Measurements from ENCODE around the gene ABCD1. TPM values are rescaled to one million over a fixed set of nuclear protein-coding genes. Genes with fewer than 3 reads are reported as not detected.

Gene ABCD1
- total and polyA plus RNA-seq, 9 of the 15 experiments (the other 6 are each of a cell fraction or from before 2014, with no cell fraction given) = 0.07 to 6.9 (median 2.2) TPM

DNA sequence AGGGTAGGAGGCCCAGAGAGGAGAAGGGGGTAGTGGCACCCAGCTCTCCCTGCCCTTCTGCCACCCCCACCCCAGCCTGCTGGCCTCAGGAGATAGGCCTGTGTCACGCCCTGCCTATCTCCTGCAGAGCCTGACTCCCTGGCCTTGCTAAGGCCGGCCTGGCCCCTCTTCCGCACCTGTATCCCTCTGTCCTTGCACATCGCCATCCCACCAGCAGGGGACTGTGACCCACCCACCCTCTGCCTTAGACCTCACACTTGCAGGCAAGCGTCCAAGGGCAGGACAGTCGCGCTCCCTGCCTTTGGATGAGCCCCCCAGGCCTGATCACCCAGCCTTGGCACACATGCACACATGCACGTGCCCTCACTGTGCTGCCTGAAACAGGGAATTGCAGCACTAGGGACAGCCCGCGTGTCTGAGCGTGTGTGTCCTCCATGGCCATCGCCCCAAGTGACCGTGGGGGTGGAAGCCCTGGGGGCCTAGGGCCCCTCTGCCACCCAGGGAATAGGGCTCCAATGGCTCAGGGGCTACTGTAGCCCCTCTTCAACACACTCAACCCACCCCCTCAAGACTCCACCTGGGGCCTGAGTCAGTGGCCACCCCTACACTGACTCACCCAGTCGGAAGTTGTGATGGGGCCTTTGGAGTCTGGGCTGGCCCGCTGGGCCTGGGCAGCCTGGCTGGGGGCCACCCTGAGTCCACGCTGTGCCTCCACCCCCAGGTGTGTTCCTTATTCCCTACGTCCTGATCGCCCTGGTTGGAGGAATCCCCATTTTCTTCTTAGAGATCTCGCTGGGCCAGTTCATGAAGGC, 34.8 kb upstream of the ABCD1 start (continued):
- TF ChIP-seq, protein P1, sequence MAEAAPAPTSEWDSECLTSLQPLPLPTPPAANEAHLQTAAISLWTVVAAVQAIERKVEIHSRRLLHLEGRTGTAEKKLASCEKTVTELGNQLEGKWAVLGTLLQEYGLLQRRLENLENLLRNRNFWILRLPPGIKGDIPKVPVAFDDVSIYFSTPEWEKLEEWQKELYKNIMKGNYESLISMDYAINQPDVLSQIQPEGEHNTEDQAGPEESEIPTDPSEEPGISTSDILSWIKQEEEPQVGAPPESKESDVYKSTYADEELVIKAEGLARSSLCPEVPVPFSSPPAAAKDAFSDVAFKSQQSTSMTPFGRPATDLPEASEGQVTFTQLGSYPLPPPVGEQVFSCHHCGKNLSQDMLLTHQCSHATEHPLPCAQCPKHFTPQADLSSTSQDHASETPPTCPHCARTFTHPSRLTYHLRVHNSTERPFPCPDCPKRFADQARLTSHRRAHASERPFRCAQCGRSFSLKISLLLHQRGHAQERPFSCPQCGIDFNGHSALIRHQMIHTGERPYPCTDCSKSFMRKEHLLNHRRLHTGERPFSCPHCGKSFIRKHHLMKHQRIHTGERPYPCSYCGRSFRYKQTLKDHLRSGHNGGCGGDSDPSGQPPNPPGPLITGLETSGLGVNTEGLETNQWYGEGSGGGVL (CRISPR knock-in tag; IDR thresholded peaks at IDR 0.05) = no peak
- TF ChIP-seq NONO (IDR thresholded peaks at IDR 0.05; ENCODE audit: low read depth in 2 of 2, low read length in 1 of 2) (no peak), ZHX1 (conservative IDR thresholded peaks at IDR 0.05; ENCODE audit: low read length) (no peak), PHB2 (IDR thresholded peaks at IDR 0.05; ENCODE audit: low read depth) (no peak), HNRNPH1 (optimal IDR thresholded peaks at IDR 0.05; ENCODE audit: low read depth, low read length) (no peak), NFE2 (IDR thresholded peaks at IDR 0.05; ENCODE audit: low read depth) (0 out of 2 replicates have a peak, but pooled peaks have one; percentile 17), ZNF778 (CRISPR knock-in tag; IDR thresholded peaks at IDR 0.05) (no peak), CBX3 (IDR thresholded peaks at IDR 0.05; ENCODE audit: borderline replicate concordance in 1 of 2, low read length in 2 of 2) (no peak), HMGXB4 (CRISPR knock-in tag; IDR thresholded peaks at IDR 0.05) (peak; percentile 40; the same call in 1 of the 2 replicates), SAP30 (IDR thresholded peaks at IDR 0.05; ENCODE audit: borderline replicate concordance, insufficient read depth, low read depth, low read length, poor library complexity, severe bottlenecking) (peak; percentile 35), ZNF830 (CRISPR knock-in tag; IDR thresholded peaks at IDR 0.05) (no peak), TOE1 (IDR thresholded peaks at IDR 0.05; ENCODE audit: borderline replicate concordance) (no peak), TOE1 (CRISPR knock-in tag; IDR thresholded peaks at IDR 0.05; ENCODE audit: borderline replicate concordance, low read depth) (no peak), ELF4 (CRISPR knock-in tag; IDR thresholded peaks at IDR 0.05) (no peak), TAL1 (IDR thresholded peaks at IDR 0.05) (peak; percentile 62), ETV1 (tag; conservative IDR thresholded peaks at IDR 0.05; ENCODE audit: low read depth) (no peak), ZBTB8A (IDR thresholded peaks at IDR 0.05; ENCODE audit: partially characterized antibody) (no peak)
- TF ChIP-seq, protein P2, sequence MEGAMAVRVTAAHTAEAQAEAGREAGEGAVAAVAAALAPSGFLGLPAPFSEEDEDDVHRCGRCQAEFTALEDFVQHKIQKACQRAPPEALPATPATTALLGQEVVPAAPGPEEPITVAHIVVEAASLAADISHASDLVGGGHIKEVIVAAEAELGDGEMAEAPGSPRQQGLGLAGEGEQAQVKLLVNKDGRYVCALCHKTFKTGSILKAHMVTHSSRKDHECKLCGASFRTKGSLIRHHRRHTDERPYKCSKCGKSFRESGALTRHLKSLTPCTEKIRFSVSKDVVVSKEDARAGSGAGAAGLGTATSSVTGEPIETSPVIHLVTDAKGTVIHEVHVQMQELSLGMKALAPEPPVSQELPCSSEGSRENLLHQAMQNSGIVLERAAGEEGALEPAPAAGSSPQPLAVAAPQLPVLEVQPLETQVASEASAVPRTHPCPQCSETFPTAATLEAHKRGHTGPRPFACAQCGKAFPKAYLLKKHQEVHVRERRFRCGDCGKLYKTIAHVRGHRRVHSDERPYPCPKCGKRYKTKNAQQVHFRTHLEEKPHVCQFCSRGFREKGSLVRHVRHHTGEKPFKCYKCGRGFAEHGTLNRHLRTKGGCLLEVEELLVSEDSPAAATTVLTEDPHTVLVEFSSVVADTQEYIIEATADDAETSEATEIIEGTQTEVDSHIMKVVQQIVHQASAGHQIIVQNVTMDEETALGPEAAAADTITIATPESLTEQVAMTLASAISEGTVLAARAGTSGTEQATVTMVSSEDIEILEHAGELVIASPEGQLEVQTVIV (CRISPR knock-in tag; IDR thresholded peaks at IDR 0.05; ENCODE audit: borderline replicate concordance) = no peak
